ENCODE data around the gene SMARCA4. TPM values are rescaled to one million over a fixed set of nuclear protein-coding genes. Genes with fewer than 3 reads are reported as not detected.

Gene SMARCA4
- total and polyA plus RNA-seq, 5 donors from 2014 or later, result 6.3 to 79.5 (median 7.5) TPM

DNA sequence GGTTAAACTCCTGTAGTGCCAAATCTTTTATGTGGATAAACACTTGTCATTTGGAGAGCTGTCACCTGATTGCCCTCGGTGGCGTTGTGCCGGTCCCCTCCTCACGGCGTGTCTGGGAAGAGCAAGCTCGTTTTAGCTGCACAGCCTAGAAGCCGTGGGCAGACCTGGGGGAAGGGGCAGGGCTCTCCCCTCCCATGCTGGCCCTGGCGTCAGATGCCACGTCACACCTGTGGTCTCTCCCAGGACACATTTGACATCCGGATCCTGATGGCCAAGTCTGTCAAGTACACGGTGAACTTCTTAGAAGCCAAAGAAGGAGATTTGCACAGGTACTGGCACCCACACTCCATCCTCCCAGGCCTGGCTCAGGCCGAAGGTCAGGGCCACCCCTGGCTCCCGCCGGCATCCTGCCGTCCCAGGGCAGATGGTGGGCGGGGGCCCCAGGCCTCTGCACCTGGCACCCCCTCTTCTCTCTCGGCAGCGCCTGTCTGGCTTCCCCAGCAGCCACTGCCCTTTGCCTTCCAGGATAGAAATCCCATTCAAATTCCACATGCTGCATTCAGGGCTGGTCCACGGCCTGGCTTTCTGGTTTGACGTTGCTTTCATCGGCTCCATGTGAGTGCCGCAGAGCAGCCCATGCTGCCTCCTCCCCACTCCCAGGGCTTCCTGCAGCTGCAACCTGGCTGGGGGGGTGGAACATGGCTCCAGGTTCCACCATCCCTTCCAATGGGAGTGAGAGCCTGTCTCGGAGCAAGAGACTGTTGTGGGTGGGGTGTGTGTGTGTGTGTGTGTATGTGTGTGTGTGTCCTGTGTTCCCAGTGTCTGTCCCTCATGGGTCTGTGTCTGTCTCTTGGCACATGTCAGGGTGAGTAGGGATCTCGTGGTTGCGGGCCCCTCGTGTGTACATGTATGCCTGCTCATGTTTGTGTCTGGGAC, 41.2 kb upstream of the SMARCA4 start:
- Mint-ChIP-seq H3K27me3 (no peaks in the 10 kb centered on the region), H3K9me3 (no peaks in the 10 kb centered on the region)

DNA sequence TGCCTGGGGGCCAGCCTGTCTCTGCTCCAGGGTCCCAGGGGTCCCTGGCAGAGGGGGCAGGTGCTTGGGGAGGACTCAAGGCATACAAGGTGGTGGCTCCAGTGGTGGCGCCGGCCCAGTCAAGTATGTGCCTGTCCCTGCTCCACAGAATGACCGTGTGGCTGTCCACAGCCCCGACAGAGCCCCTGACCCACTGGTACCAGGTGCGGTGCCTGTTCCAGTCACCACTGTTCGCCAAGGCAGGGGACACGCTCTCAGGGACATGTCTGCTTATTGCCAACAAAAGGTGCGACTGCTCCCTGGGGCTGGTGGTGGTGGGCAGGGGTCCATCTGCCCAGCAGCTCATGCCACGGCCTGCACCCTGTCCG, 40.6 kb upstream of the SMARCA4 start:
- Mint-ChIP-seq H3K27me3 (no peaks in the 10 kb centered on the region), H3K4me3 (no peak overlapping the region), H3K27ac (no peak overlapping the region), H3K9me3 (no peaks in the 10 kb centered on the region), H3K36me3 (peaks cover 6% of the 10 kb centered on the region), H3K4me1 (no peaks in the 10 kb centered on the region)
- no peaks in the 10 kb centered on the region for H3K9me3 ChIP-seq (ENCODE audit: control insufficient read depth in 2 of 2, low read length in 2 of 2)
- no peak overlapping the region for H3K4me3 ChIP-seq (ENCODE audit: low read depth, low read length)
- ATAC-seq (ENCODE audit: low read depth in 2 of 2), result no peak
- no peak for DNase-seq
- H3K36me3 ChIP-seq (ENCODE audit: control insufficient read depth, insufficient read depth, low read length), result peaks cover 7% of the 10 kb centered on the region
- no peaks in the 10 kb centered on the region for H3K4me1 ChIP-seq (ENCODE audit: control insufficient read depth, insufficient read depth, low read length, poor library complexity, severe bottlenecking)
- no peak overlapping the region for H3K27ac ChIP-seq (ENCODE audit: insufficient read depth, low read length, poor library complexity, severe bottlenecking)
- no peaks in the 10 kb centered on the region for H3K27me3 ChIP-seq (ENCODE audit: control insufficient read depth, insufficient read depth, low read length)

More for the DNA sequence above, 41.2 kb upstream of the SMARCA4 start:
- H3K4me1 ChIP-seq (ENCODE audit: control insufficient read depth, insufficient read depth, low read length, poor library complexity, severe bottlenecking), result no peaks in the 10 kb centered on the region
- H3K4me3 Mint-ChIP-seq, result no peak overlapping the region
- no peaks in the 10 kb centered on the region for H3K4me1 Mint-ChIP-seq
- no peak overlapping the region for H3K27ac ChIP-seq (ENCODE audit: insufficient read depth, low read length, poor library complexity, severe bottlenecking)
- no peaks in the 10 kb centered on the region for H3K9me3 ChIP-seq (ENCODE audit: control insufficient read depth in 2 of 2, low read length in 2 of 2)
- peaks cover 7% of the 10 kb centered on the region for H3K36me3 ChIP-seq (ENCODE audit: control insufficient read depth, insufficient read depth, low read length)
- H3K36me3 Mint-ChIP-seq, result peaks cover 4% of the 10 kb centered on the region
- no peak overlapping the region for H3K4me3 ChIP-seq (ENCODE audit: low read depth, low read length)
- peak overlapping the region in 1 of 3 donors; percentile 40 for H3K27ac Mint-ChIP-seq
- H3K27me3 ChIP-seq (ENCODE audit: control insufficient read depth, insufficient read depth, low read length), result no peaks in the 10 kb centered on the region
- DNase-seq, result no peak
- ATAC-seq (ENCODE audit: low read depth in 2 of 2), result no peak

DNA sequence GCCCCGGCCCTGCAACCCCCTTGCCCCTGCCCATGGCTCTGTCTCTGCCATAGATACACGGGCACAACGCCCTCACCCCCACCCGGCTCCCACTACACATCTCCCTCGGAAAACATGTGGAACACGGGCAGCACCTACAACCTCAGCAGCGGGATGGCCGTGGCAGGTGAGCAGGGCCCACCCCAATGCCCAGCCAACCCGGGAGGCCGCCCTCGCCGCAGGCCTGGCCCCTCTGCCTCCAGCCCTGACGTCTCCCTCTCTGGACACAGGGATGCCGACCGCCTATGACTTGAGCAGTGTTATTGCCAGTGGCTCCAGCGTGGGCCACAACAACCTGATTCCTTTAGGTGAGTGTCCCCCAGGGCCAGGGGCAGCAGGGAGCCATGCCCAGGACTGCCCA, 40.0 kb upstream of the SMARCA4 start:
- H3K4me1 ChIP-seq (ENCODE audit: control insufficient read depth, insufficient read depth, low read length, poor library complexity, severe bottlenecking), result no peaks in the 10 kb centered on the region
- DNase-seq, result no peak
- no peak for ATAC-seq (ENCODE audit: low read depth in 2 of 2)
- no peaks in the 10 kb centered on the region for H3K9me3 Mint-ChIP-seq
- H3K27ac ChIP-seq (ENCODE audit: insufficient read depth, low read length, poor library complexity, severe bottlenecking), result no peak overlapping the region
- H3K4me3 Mint-ChIP-seq, result no peak overlapping the region
- H3K27ac Mint-ChIP-seq, result no peak overlapping the region
- no peaks in the 10 kb centered on the region for H3K9me3 ChIP-seq (ENCODE audit: control insufficient read depth in 2 of 2, low read length in 2 of 2)
- H3K36me3 Mint-ChIP-seq, result peaks cover 8% of the 10 kb centered on the region
- no peaks in the 10 kb centered on the region for H3K27me3 ChIP-seq (ENCODE audit: control insufficient read depth, insufficient read depth, low read length)
- H3K27me3 Mint-ChIP-seq, result no peaks in the 10 kb centered on the region
- H3K4me1 Mint-ChIP-seq, result no peaks in the 10 kb centered on the region
- peaks cover 7% of the 10 kb centered on the region for H3K36me3 ChIP-seq (ENCODE audit: control insufficient read depth, insufficient read depth, low read length)
- H3K4me3 ChIP-seq (ENCODE audit: low read depth, low read length), result no peak overlapping the region

DNA sequence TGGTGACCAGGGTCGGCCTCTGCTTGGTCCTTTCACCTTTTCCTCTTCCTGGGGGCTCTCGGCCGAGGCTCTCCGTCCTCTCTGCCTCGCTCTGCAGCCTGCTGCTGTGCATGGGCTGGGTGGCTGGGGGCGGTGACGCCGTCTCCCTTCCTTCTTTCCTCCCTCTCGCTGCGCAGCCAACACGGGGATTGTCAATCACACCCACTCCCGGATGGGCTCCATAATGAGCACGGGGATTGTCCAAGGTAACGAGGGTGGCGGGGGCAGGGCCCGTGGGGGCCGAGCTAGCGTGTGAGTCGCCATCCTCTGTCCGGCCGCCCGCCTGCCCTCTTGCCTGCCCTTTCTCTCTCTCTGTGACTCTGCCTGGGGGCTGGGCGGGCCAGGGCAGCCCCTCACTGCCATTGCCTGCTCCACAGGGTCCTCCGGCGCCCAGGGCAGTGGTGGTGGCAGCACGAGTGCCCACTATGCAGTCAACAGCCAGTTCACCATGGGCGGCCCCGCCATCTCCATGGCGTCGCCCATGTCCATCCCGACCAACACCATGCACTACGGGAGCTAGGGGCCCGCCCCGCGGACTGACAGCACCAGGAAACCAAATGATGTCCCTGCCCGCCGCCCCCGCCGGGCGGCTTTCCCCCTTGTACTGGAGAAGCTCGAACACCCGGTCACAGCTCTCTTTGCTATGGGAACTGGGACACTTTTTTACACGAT, 39.5 kb upstream of the SMARCA4 start:
- no peaks in the 10 kb centered on the region for H3K4me1 Mint-ChIP-seq
- Histone ChIP-seq H3K27me3 (ENCODE audit: control insufficient read depth, insufficient read depth, low read length) (no peaks in the 10 kb centered on the region), H3K36me3 (ENCODE audit: control insufficient read depth, insufficient read depth, low read length) (peaks cover 7% of the 10 kb centered on the region), H3K4me1 (ENCODE audit: control insufficient read depth, insufficient read depth, low read length, poor library complexity, severe bottlenecking) (no peaks in the 10 kb centered on the region), H3K4me3 (ENCODE audit: low read depth, low read length) (no peak overlapping the region), H3K27ac (ENCODE audit: insufficient read depth, low read length, poor library complexity, severe bottlenecking) (no peak overlapping the region), H3K9me3 (ENCODE audit: control insufficient read depth in 2 of 2, low read length in 2 of 2) (no peaks in the 10 kb centered on the region)
- H3K4me3 Mint-ChIP-seq, result no peak overlapping the region
- no peak overlapping the region for H3K27ac Mint-ChIP-seq
- H3K36me3 Mint-ChIP-seq, result peaks cover 8% of the 10 kb centered on the region
- H3K9me3 Mint-ChIP-seq, result no peaks in the 10 kb centered on the region
- ATAC-seq (ENCODE audit: low read depth in 2 of 2), result no peak
- no peak for DNase-seq
- no peaks in the 10 kb centered on the region for H3K27me3 Mint-ChIP-seq

DNA sequence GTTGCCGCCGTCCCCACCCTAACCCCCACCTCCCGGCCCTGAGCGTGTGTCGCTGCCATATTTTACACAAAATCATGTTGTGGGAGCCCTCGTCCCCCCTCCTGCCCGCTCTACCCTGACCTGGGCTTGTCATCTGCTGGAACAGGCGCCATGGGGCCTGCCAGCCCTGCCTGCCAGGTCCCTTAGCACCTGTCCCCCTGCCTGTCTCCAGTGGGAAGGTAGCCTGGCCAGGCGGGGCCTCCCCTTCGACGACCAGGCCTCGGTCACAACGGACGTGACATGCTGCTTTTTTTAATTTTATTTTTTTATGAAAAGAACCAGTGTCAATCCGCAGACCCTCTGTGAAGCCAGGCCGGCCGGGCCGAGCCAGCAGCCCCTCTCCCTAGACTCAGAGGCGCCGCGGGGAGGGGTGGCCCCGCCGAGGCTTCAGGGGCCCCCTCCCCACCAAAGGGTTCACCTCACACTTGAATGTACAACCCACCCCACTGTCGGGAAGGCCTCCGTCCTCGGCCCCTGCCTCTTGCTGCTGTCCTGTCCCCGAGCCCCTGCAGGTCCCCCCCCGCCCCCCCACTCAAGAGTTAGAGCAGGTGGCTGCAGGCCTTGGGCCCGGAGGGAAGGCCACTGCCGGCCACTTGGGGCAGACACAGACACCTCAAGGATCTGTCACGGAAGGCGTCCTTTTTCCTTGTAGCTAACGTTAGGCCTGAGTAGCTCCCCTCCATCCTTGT, 38.8 kb upstream of the SMARCA4 start:
- peaks cover 0 to under 1% (median 0%) of the 10 kb centered on the region in 4 donors for H3K4me1 Mint-ChIP-seq
- DNase-seq (no peak), ATAC-seq (ENCODE audit: low read depth in 2 of 2) (no peak)
- no peaks in the 10 kb centered on the region for H3K4me1 ChIP-seq (ENCODE audit: control insufficient read depth, insufficient read depth, low read length, poor library complexity, severe bottlenecking)
- H3K27ac ChIP-seq (ENCODE audit: insufficient read depth, low read length, poor library complexity, severe bottlenecking), result no peak overlapping the region
- peaks cover 7% of the 10 kb centered on the region for H3K36me3 ChIP-seq (ENCODE audit: control insufficient read depth, insufficient read depth, low read length)
- no peak overlapping the region for H3K4me3 Mint-ChIP-seq
- no peaks in the 10 kb centered on the region for H3K9me3 ChIP-seq (ENCODE audit: control insufficient read depth in 2 of 2, low read length in 2 of 2)
- H3K27me3 Mint-ChIP-seq, result no peaks in the 10 kb centered on the region
- no peaks in the 10 kb centered on the region for H3K27me3 ChIP-seq (ENCODE audit: control insufficient read depth, insufficient read depth, low read length)
- no peaks in the 10 kb centered on the region for H3K9me3 Mint-ChIP-seq
- H3K36me3 Mint-ChIP-seq, result peaks cover 8% of the 10 kb centered on the region
- H3K4me3 ChIP-seq (ENCODE audit: low read depth, low read length), result no peak overlapping the region
- peak overlapping the region in 1 of 3 donors; percentile 46 for H3K27ac Mint-ChIP-seq

DNA sequence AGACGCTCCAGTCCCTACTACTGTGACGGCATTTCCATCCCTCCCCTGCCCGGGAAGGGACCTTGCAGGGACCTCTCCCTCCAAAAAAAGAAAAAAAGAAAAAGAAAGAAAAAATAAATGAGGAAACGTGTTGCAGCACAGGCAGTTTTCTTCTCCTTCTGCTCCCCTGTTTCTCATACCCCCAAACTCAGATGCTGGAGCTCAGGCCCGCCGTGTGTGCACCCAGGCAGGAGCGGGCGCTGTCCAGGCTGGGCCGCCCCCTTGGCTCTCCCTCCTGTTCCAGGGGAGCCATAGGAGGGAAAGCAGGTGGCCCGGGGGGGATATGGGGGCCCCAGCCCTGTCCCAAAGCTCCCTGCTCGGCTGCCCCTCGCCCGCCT, 38.2 kb upstream of the SMARCA4 start:
- no peak for DNase-seq
- Histone ChIP-seq H3K27ac (ENCODE audit: insufficient read depth, low read length, poor library complexity, severe bottlenecking) (no peak overlapping the region), H3K9me3 (ENCODE audit: control insufficient read depth in 2 of 2, low read length in 2 of 2) (no peaks in the 10 kb centered on the region), H3K4me3 (ENCODE audit: low read depth, low read length) (no peak overlapping the region), H3K4me1 (ENCODE audit: control insufficient read depth, insufficient read depth, low read length, poor library complexity, severe bottlenecking) (peaks cover 2% of the 10 kb centered on the region), H3K36me3 (ENCODE audit: control insufficient read depth, insufficient read depth, low read length) (peaks cover 7% of the 10 kb centered on the region), H3K27me3 (ENCODE audit: control insufficient read depth, insufficient read depth, low read length) (no peaks in the 10 kb centered on the region)
- ATAC-seq (ENCODE audit: low read depth in 2 of 2), result no peak
- Mint-ChIP-seq H3K4me3 (peak overlapping the region in 1 of 4 donors; percentile 47), H3K27me3 (no peaks in the 10 kb centered on the region), H3K27ac (peak overlapping the region in 1 of 3 donors; percentile 46), H3K4me1 (peaks cover 0 to 5% (median 2%) of the 10 kb centered on the region in 4 donors), H3K9me3 (no peaks in the 10 kb centered on the region), H3K36me3 (peaks cover 8% of the 10 kb centered on the region)

DNA sequence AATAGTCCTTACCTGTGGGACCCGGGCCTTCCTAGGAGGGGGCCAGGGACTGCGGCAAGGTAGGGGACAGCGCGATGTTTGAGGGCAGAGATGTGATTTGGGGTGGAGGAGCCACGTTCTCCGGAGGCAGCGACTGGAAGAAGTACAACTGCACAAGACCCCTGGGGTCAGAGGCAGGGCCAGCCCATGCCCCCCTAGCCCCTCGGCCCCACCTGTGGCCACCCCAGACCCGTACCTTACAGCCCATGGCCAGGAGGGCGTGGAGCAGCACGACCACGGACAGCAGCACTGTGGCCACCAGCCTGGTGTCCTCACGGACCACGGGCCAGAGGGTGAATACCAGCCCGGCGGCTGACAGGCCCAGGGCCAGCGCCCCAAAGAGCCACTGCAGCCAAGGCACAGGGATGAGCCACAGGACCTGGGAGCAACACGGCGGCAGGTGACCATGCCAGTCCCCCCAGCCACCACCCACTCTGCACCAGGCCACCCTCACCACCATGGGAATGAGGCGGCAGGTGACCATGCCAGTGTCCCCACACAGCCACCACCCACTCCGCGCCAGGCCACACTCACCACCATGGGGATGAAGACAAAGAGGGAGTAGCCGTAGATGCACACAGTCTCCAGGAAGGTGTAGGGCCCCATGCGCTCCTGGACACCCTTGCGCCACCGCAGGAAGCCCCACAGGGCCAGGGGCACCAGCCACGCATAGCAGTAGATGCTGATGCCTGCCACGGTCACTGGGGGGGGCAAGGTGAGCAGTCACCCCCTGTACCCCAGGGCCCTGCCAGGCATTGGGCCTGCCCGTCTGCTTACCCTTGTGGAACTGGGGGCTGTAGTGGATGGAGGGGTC, 37.3 kb upstream of the SMARCA4 start:
- Histone ChIP-seq H3K9me3 (ENCODE audit: control insufficient read depth in 2 of 2, low read length in 2 of 2) (no peaks in the 10 kb centered on the region), H3K36me3 (ENCODE audit: control insufficient read depth, insufficient read depth, low read length) (peaks cover 7% of the 10 kb centered on the region), H3K27ac (ENCODE audit: insufficient read depth, low read length, poor library complexity, severe bottlenecking) (no peak overlapping the region), H3K27me3 (ENCODE audit: control insufficient read depth, insufficient read depth, low read length) (no peaks in the 10 kb centered on the region), H3K4me3 (ENCODE audit: low read depth, low read length) (no peak overlapping the region), H3K4me1 (ENCODE audit: control insufficient read depth, insufficient read depth, low read length, poor library complexity, severe bottlenecking) (peaks cover 9% of the 10 kb centered on the region)
- Mint-ChIP-seq H3K4me3 (peak overlapping the region in 1 of 4 donors; percentile 47), H3K4me1 (peaks cover 0 to 11% (median 4%) of the 10 kb centered on the region in 4 donors), H3K27me3 (no peaks in the 10 kb centered on the region), H3K36me3 (peaks cover 8% of the 10 kb centered on the region), H3K9me3 (no peaks in the 10 kb centered on the region), H3K27ac (peak overlapping the region in 1 of 3 donors; percentile 74)
- DNase-seq, result no peak
- no peak for ATAC-seq (ENCODE audit: low read depth in 2 of 2)
